HG03103 (cell line): ENCODE measurements around the gene STRA8.

ENCODE experiments used
- ATAC-seq: cut with Tn5 transposase; IDR thresholded peaks from one replicate; pipeline ENCODE4 v1.9.1; 2021; ENCODE audit warnings: low read depth; ENCODE audit not compliant: unreplicated experiment

Gene STRA8

GRCh38 chr7:135299235-135299634, 65.6 kb downstream of the STRA8 start:
- no peak for ATAC-seq

- no peak for ATAC-seq
Observed at GRCh38 chr7:135300913-135301765, 67.5 kb downstream of the STRA8 start.
